ENCODE measurements around the gene ZBTB8OS. TPM values are rescaled to one million over a fixed set of nuclear protein-coding genes. Genes with fewer than 3 reads are reported as not detected.

The ZBTB8OS gene
- polyA plus RNA-seq, 1 experiment: 89.1 TPM

DNA sequence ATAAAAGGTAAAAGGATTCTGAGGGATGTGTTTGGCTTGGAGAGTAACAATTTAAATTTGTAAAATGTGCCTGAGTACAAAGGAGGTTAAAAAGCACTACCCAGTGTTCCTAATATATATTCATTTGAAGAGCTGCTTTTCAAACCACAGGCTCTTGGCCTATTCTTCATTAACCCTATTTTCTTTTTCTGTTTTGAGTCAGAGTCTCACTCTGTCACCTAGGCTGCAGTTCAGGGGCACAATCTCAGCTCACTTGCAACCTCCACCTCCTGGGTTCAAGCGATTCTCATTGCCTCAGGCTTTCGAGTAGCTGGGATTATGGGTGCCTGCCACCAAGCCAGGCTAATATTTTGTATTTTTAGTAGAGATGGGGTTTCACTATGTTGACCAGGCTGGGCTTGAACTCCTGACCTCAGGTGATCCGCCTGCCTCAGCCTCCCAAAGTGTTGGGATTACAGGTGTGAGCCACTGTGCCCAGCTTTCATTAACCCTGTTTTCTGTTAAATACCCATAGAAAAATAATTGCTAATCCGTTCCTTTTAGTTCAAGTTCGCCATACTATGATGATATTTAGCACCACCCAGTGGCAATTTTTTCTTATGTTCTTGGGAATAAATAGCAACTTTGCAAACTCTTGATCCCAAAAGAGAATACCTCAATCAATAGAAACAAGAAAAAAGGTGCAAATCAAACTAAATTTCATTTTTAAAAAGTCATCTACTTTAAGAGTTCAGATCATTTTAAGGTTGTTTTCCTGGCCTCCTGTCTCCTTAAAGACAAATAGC lies 30.5 kb downstream of the ZBTB8OS start:
- Histone ChIP-seq H3K9me3 (ENCODE audit: control insufficient read depth, insufficient read depth, low read length) (no peaks in the 10 kb centered on the region), H3K27me3 (ENCODE audit: control insufficient read depth, insufficient read depth, low read length) (no peaks in the 10 kb centered on the region), H3K4me3 (ENCODE audit: low read depth, low read length) (no peak overlapping the region), H3K27ac (ENCODE audit: low read depth, low read length) (no peak overlapping the region)
- DNase-seq (ENCODE audit: low read depth, low spot score): no peak
- POLR2A ChIA-PET: no interaction called here
- TF ChIP-seq, protein P1, sequence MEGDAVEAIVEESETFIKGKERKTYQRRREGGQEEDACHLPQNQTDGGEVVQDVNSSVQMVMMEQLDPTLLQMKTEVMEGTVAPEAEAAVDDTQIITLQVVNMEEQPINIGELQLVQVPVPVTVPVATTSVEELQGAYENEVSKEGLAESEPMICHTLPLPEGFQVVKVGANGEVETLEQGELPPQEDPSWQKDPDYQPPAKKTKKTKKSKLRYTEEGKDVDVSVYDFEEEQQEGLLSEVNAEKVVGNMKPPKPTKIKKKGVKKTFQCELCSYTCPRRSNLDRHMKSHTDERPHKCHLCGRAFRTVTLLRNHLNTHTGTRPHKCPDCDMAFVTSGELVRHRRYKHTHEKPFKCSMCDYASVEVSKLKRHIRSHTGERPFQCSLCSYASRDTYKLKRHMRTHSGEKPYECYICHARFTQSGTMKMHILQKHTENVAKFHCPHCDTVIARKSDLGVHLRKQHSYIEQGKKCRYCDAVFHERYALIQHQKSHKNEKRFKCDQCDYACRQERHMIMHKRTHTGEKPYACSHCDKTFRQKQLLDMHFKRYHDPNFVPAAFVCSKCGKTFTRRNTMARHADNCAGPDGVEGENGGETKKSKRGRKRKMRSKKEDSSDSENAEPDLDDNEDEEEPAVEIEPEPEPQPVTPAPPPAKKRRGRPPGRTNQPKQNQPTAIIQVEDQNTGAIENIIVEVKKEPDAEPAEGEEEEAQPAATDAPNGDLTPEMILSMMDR (IDR thresholded peaks at IDR 0.05; ENCODE audit: low read depth, low read length): peak; percentile 29
- CTCF ChIA-PET: interaction anchor here (0.6 to 2.5 kb wide), 7 partner anchors 19 to 465 kb away, joined by 3 to 21 read pairs (median 4); no protein-coding TSS in a partner anchor

DNA sequence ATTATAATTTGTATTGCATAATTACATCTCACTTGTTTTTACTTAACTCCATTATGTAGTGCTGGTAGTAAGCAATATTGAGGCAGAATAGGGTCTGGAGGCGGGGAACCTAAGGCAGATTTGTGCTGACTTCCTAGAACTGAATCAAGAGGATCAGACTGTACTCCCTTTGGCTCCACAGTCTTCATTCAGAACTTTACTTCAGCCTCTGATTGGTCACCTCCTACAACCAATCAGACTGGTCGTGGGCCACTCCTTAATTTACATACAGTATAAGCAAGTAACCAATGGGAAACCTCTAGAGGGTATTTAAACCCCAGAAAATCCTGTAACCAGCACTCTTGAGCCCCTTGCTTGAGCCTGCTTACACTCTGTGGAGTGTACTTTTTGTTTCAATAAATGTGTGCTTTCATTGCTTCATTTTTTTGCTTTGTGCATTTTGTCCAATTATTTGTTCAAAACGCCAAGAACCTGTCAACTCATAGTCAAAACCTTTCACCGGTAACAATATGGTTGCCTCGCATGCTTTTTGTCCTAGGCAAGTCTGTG lies 31.6 kb downstream of the ZBTB8OS start:
- TF ChIP-seq, protein P1 (IDR thresholded peaks at IDR 0.05; ENCODE audit: low read depth, low read length): no peak
- ChIA-PET POLR2A (no interaction called here), CTCF (interaction anchor here (2.2 to 2.5 kb wide), 2 partner anchors 99 to 218 kb away, joined by 21 read pairs; no protein-coding TSS in a partner anchor)
- H3K27ac ChIP-seq (ENCODE audit: low read depth, low read length): no peak overlapping the region
- no peaks in the 10 kb centered on the region for H3K9me3 ChIP-seq (ENCODE audit: control insufficient read depth, insufficient read depth, low read length)
- DNase-seq (ENCODE audit: low read depth, low spot score): no peak
- H3K4me3 ChIP-seq (ENCODE audit: low read depth, low read length): no peak overlapping the region
- H3K27me3 ChIP-seq (ENCODE audit: control insufficient read depth, insufficient read depth, low read length): no peaks in the 10 kb centered on the region

DNA sequence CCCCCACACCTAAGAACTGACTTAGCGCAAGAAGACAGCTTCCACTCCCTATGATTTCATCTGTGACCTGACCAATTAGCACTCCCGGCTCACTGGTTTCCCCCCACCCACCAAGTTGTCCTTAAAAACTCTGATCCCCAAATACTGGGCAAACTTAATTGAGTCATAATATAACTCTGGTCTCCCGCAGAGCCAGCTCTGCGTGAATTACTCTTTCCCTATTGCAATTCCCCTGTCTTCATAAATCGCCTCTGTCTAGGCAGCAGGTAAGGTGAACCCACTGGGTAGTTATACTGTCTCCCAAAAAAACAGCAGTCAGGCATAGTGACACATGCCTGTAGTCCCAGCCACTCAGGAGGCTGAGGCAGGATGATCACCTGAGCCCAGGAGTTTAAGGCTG lies 36.9 kb downstream of the ZBTB8OS start:
- no peak overlapping the region for H3K4me3 ChIP-seq (ENCODE audit: low read depth, low read length)
- TF ChIP-seq, protein P1 (IDR thresholded peaks at IDR 0.05; ENCODE audit: low read depth, low read length): no peak
- no peak for DNase-seq (ENCODE audit: low read depth, low spot score)
- H3K9me3 ChIP-seq (ENCODE audit: control insufficient read depth, insufficient read depth, low read length): no peaks in the 10 kb centered on the region
- CTCF ChIA-PET: no interaction called here
- H3K27me3 ChIP-seq (ENCODE audit: control insufficient read depth, insufficient read depth, low read length): no peaks in the 10 kb centered on the region
- no peak overlapping the region for H3K27ac ChIP-seq (ENCODE audit: low read depth, low read length)
- POLR2A ChIA-PET: no interaction called here

DNA sequence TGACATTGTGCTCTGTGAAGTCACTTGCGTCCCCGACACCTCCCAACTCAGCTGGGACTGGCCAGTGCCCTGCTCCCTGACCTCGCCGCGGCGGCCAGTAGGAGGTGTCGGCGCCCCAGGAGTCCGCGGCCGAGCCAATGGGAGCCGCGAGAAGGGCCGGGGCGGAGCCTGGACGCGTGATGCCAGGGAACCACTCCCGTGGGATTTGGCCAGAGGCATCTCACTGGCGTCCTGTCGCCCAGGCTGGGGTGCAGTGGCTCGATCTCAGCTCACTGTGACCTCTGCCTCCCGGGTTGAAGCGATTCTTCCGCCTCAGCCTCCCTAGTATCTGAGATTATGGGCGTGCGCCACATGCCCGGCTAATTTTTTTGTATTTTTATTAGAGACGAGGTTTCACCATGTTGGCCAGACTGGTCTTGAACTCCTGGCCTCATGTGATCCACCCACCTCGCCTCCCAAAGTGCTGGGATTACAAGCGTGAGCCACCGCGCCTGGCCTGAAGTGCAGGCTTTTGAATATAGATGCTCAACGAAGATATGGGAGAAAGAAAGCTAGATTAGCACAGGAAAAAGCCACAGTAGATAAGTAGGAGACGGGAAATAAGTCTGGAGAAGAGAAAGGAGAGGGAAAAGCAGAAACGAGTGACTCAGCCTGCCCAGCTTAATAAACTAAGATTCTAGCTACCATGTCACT lies 38.0 kb downstream of the ZBTB8OS start:
- Histone ChIP-seq H3K27me3 (ENCODE audit: control insufficient read depth, insufficient read depth, low read length) (no peaks in the 10 kb centered on the region), H3K27ac (ENCODE audit: low read depth, low read length) (no peak overlapping the region), H3K4me3 (ENCODE audit: low read depth, low read length) (peak overlapping the region; percentile 47), H3K9me3 (ENCODE audit: control insufficient read depth, insufficient read depth, low read length) (no peaks in the 10 kb centered on the region)
- ChIA-PET CTCF (no interaction called here), POLR2A (interaction anchor here (0.6 kb wide), 1 partner anchor 98 kb away, joined by 5 read pairs; no protein-coding TSS in a partner anchor)
- no peak for DNase-seq (ENCODE audit: low read depth, low spot score)
- TF ChIP-seq, protein P1 (IDR thresholded peaks at IDR 0.05; ENCODE audit: low read depth, low read length): no peak

DNA sequence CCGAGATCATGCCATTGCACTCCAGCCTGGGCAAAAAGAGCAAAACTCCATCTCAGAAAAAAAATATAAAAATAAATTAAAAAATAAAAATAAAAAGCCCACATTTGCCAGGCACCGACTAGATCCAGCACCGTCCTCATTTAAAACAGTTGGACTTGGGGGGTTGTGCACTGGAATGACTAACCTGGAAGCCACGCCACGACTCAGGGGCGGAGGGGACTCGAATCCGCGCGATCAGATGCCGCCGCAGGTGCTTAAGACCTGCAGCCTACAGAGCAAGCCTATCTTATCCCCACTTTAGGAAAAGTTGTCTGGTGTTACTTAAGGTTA lies 38.5 kb downstream of the ZBTB8OS start:
- ChIA-PET CTCF (no interaction called here), POLR2A (no interaction called here)
- Histone ChIP-seq H3K27ac (ENCODE audit: low read depth, low read length) (no peak overlapping the region), H3K27me3 (ENCODE audit: control insufficient read depth, insufficient read depth, low read length) (no peaks in the 10 kb centered on the region), H3K9me3 (ENCODE audit: control insufficient read depth, insufficient read depth, low read length) (no peaks in the 10 kb centered on the region), H3K4me3 (ENCODE audit: low read depth, low read length) (peak overlapping the region; percentile 47)
- TF ChIP-seq, protein P1 (IDR thresholded peaks at IDR 0.05; ENCODE audit: low read depth, low read length): no peak
- no peak for DNase-seq (ENCODE audit: low read depth, low spot score)

Measured in AG04450 (cell line).